Measurements from ENCODE around the gene RXYLT1.

DNA sequence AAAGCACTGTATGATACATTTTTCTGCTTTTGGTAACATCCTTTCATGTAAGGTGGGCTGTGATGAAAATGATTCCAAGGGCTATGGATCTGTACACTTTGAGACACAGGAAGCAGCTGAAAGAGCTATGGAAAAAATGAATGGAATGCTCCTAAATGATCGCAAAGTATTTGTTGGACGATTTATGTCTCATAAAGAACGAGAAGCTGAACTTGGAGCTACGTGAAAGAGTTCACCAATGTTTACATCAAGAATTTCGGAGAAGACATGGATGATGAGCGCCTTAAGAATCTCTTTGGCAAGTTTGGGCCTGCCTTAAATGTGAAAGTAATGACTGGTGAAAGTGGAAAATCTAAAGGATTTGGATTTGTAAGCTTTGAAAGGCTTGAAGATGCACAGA lies 42.6 kb downstream of the RXYLT1 start:
- no peak for TF ChIP-seq POLR2AphosphoS5 (IDR thresholded peaks at IDR 0.05; ENCODE audit: borderline replicate concordance, low read depth, low read length)
- TF ChIP-seq EZH2 (IDR thresholded peaks at IDR 0.05) = no peak
- TF ChIP-seq FOXP2 (optimal IDR thresholded peaks at IDR 0.05; ENCODE audit: control extremely low read depth, extremely low read length, insufficient read depth) = no peak
